HG02798 (cell line): ENCODE measurements around the gene EP400.
"Not testable (repeated sequence)": the region's sequence is repeated elsewhere in the genome, so short reads cannot be mapped to it uniquely, and the experiment has no call there.

Experiments
- ATAC-seq: cut with Tn5 transposase; IDR thresholded peaks from one replicate; pipeline ENCODE4 v1.9.1; 2021; ENCODE audit warnings: mild to moderate bottlenecking; ENCODE audit not compliant: unreplicated experiment, poor library complexity

EP400 gene

GRCh38 chr12:132079200-132079599 lies 129.5 kb downstream of the EP400 start:
- ATAC-seq: no peak

- ATAC-seq: no peak
Observed at GRCh38 chr12:132079695-132080094, 130.0 kb downstream of the EP400 start.

GRCh38 chr12:132080515-132080914 lies 130.8 kb downstream of the EP400 start:
- ATAC-seq: not testable (repeated sequence)

GRCh38 chr12:132081423-132081822 lies 131.7 kb downstream of the EP400 start:
- ATAC-seq: no peak

- ATAC-seq: no peak
Observed at GRCh38 chr12:132083614-132083940, 133.8 kb downstream of the EP400 start.

GRCh38 chr12:132083941-132084620 lies 134.3 kb downstream of the EP400 start:
- peak; percentile 92 for ATAC-seq

- ATAC-seq: no peak
Observed at GRCh38 chr12:132084621-132085290, 135.0 kb downstream of the EP400 start.

- no peak for ATAC-seq
Observed at GRCh38 chr12:132085291-132085635, 135.5 kb downstream of the EP400 start.

- no peak for ATAC-seq
Observed at GRCh38 chr12:132089407-132089910, 139.7 kb downstream of the EP400 start.

- no peak for ATAC-seq
Observed at GRCh38 chr12:132094269-132094891, 144.6 kb downstream of the EP400 start.

- ATAC-seq: no peak
Observed at GRCh38 chr12:132095520-132096409, 146.0 kb downstream of the EP400 start.

GRCh38 chr12:132099739-132100138 lies 150.0 kb downstream of the EP400 start:
- ATAC-seq: no peak

GRCh38 chr12:132100306-132101065 lies 150.7 kb downstream of the EP400 start:
- no peak for ATAC-seq

- ATAC-seq: no peak
Observed at GRCh38 chr12:132102297-132102696, 152.6 kb downstream of the EP400 start.

GRCh38 chr12:132103072-132103471 lies 153.3 kb downstream of the EP400 start:
- ATAC-seq: not testable (repeated sequence)

GRCh38 chr12:132103542-132104308 lies 154.0 kb downstream of the EP400 start:
- ATAC-seq: no peak

- ATAC-seq: no peak
Observed at GRCh38 chr12:132105467-132105866, 155.7 kb downstream of the EP400 start.

GRCh38 chr12:132106921-132107320 lies 157.2 kb downstream of the EP400 start:
- ATAC-seq: no peak

GRCh38 chr12:132108211-132108832 lies 158.6 kb downstream of the EP400 start:
- ATAC-seq: no peak
